ENCODE measurements around the gene ZNF805. TPM values are rescaled to one million over a fixed set of nuclear protein-coding genes. Genes with fewer than 3 reads are reported as not detected.

ZNF805 gene
- total RNA-seq, 1 experiment from 2014 or later = 12.9 TPM

DNA sequence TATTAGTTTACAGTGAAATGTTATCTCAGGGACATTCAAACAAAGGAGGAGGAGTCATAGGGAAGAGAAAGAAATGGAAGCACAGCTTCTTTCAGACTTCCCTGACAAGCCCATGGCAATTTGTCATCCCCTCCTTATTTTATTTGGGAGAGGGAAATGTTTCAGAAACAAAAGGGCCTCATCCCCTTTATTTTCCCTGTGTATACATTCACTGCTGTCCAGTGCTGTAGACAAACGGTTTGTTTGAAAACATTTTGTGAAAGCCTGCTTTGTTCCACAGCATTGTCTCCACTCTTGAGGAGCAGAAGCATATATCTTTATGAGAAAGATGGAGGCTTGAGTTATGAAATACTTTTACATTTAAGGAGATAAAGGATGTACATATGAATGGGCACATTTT is 52.1 kb downstream of the ZNF805 start:
- TF ChIP-seq EZH2phosphoT487 (IDR thresholded peaks at IDR 0.05; ENCODE audit: borderline replicate concordance, low read length) = no peak
- no peak for TF ChIP-seq EZH2 (IDR thresholded peaks at IDR 0.05; ENCODE audit: low read length, unreplicated experiment)
- TF ChIP-seq, protein P1, sequence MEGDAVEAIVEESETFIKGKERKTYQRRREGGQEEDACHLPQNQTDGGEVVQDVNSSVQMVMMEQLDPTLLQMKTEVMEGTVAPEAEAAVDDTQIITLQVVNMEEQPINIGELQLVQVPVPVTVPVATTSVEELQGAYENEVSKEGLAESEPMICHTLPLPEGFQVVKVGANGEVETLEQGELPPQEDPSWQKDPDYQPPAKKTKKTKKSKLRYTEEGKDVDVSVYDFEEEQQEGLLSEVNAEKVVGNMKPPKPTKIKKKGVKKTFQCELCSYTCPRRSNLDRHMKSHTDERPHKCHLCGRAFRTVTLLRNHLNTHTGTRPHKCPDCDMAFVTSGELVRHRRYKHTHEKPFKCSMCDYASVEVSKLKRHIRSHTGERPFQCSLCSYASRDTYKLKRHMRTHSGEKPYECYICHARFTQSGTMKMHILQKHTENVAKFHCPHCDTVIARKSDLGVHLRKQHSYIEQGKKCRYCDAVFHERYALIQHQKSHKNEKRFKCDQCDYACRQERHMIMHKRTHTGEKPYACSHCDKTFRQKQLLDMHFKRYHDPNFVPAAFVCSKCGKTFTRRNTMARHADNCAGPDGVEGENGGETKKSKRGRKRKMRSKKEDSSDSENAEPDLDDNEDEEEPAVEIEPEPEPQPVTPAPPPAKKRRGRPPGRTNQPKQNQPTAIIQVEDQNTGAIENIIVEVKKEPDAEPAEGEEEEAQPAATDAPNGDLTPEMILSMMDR (conservative IDR thresholded peaks at IDR 0.05; ENCODE audit: low read depth, low read length) = no peak
- Histone ChIP-seq H3K9ac (ENCODE audit: low read length) (no peak overlapping the region), H3K4me3 (ENCODE audit: low read length) (no peak overlapping the region), H3K79me2 (ENCODE audit: low read length) (peaks cover 94% of the 10 kb centered on the region), H3K4me1 (ENCODE audit: insufficient read depth, low read length) (no peaks in the 10 kb centered on the region), H3K27ac (ENCODE audit: low read length) (no peak overlapping the region), H3K36me3 (ENCODE audit: low read depth, low read length) (peaks cover 87% of the 10 kb centered on the region), H3K4me2 (ENCODE audit: low read length) (no peak overlapping the region), H3F3A (ENCODE audit: low read length, unreplicated experiment) (no peaks in the 10 kb centered on the region), H2AFZ (ENCODE audit: low read length) (no peak overlapping the region), H3K9me3 (ENCODE audit: low read length) (peaks cover 16% of the 10 kb centered on the region; the same call in 1 of the 2 replicates), H3K27me3 (ENCODE audit: low read length) (no peaks in the 10 kb centered on the region), H3K9me2 (replicated peaks; ENCODE audit: low read length) (no peaks in the 10 kb centered on the region), H4K20me1 (ENCODE audit: low read length) (peaks cover 30% of the 10 kb centered on the region)
- CTCF ChIA-PET = no interaction called here
- intact Hi-C loops (cut with micrococcal nuclease) = no loop called here
- no TSS peak for BruUV-seq (replicated peaks)
- ATAC-seq (no peak), DNase-seq (no peak)
- POLR2A ChIA-PET (ENCODE audit: unreplicated experiment) = no interaction called here

DNA sequence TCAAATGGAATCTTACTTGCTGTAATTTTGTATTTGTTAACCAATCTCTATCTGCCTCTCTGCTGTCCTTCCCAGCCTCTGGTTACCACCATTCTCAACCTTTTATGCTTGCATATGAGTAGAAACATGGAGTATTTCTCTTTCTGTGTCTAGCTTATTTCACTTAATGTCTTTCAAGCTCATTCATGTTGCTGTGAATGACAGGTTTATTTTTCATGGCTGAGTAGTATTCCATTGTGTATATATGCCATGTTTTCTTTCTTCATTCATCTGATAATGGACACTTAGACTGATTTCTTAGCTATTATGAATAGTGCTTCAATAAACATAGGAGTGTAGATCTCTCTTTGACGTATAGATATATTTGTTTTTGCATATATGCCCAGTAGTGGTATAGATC is 53.3 kb downstream of the ZNF805 start:
- Histone ChIP-seq H3K9me3 (ENCODE audit: low read length) (peaks cover 16% of the 10 kb centered on the region; the same call in 1 of the 2 replicates), H3K9me2 (replicated peaks; ENCODE audit: low read length) (no peaks in the 10 kb centered on the region), H3K79me2 (ENCODE audit: low read length) (peaks cover 93% of the 10 kb centered on the region), H3K36me3 (ENCODE audit: low read depth, low read length) (peaks cover 83% of the 10 kb centered on the region), H3K4me2 (ENCODE audit: low read length) (no peak overlapping the region), H3K27me3 (ENCODE audit: low read length) (no peaks in the 10 kb centered on the region), H3F3A (ENCODE audit: low read length, unreplicated experiment) (no peaks in the 10 kb centered on the region), H3K4me1 (ENCODE audit: insufficient read depth, low read length) (no peaks in the 10 kb centered on the region), H4K20me1 (ENCODE audit: low read length) (peaks cover 36% of the 10 kb centered on the region), H2AFZ (ENCODE audit: low read length) (no peak overlapping the region), H3K27ac (ENCODE audit: low read length) (no peak overlapping the region), H3K9ac (ENCODE audit: low read length) (no peak overlapping the region), H3K4me3 (ENCODE audit: low read length) (no peak overlapping the region)
- no TSS peak for BruUV-seq (replicated peaks)
- ATAC-seq (no peak), DNase-seq (no peak)
- ChIA-PET POLR2A (ENCODE audit: unreplicated experiment) (no interaction called here), CTCF (no interaction called here)
- intact Hi-C loops (cut with micrococcal nuclease) = no loop called here
- no peak for TF ChIP-seq EZH2phosphoT487 (IDR thresholded peaks at IDR 0.05; ENCODE audit: borderline replicate concordance, low read length)
- no peak for TF ChIP-seq EZH2 (IDR thresholded peaks at IDR 0.05; ENCODE audit: low read length, unreplicated experiment)
- TF ChIP-seq, protein P1 (conservative IDR thresholded peaks at IDR 0.05; ENCODE audit: low read depth, low read length) = no peak

DNA sequence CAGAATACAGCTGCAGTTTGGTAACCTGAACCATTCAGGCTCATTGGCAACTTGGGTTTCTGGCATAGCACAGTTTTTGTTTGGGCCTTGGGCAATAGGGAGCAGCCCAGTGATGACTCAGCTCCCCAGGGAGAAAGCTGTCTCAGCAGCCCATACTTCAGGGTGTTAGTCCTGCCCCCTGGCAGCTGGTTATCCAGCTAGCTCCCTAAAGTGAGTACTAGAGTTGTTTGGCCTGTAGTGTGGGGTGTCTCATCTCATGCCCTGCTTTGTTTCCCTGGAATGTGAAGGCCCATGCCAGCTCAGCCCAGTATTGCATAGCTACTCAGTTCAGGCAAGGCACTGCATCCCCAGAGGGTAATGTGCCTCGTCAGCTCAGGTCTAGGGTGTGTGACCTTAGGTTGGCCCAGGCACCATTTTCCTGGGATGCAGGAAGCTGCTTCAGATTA is 61.6 kb downstream of the ZNF805 start:
- ATAC-seq (peak; percentile 97), DNase-seq (peak; percentile 94)
- TF ChIP-seq, protein P1 (conservative IDR thresholded peaks at IDR 0.05; ENCODE audit: low read depth, low read length) = 0 out of 2 replicates have a peak, but pooled peaks have one; percentile 15
- no peak for TF ChIP-seq EZH2phosphoT487 (IDR thresholded peaks at IDR 0.05; ENCODE audit: borderline replicate concordance, low read length)
- BruUV-seq (replicated peaks) = no TSS peak
- no peaks in the 10 kb centered on the region for H3K9me3 ChIP-seq (ENCODE audit: low read length)
- 0 out of 2 replicates have a peak overlapping the region, but pooled peaks have one; percentile 5 for H3K4me2 ChIP-seq (ENCODE audit: low read length)
- no peaks in the 10 kb centered on the region for H3K27me3 ChIP-seq (ENCODE audit: low read length)
- H2AFZ ChIP-seq (ENCODE audit: low read length) = no peak overlapping the region
- no peak overlapping the region for H3K9ac ChIP-seq (ENCODE audit: low read length)
- CTCF ChIA-PET = no interaction called here
- peak overlapping the region; percentile 33 for H3K27ac ChIP-seq (ENCODE audit: low read length)
- no peaks in the 10 kb centered on the region for H3K9me2 ChIP-seq (replicated peaks; ENCODE audit: low read length)
- no peaks in the 10 kb centered on the region for H3F3A ChIP-seq (ENCODE audit: low read length, unreplicated experiment)
- peaks cover 37% of the 10 kb centered on the region for H3K36me3 ChIP-seq (ENCODE audit: low read depth, low read length)
- POLR2A ChIA-PET (ENCODE audit: unreplicated experiment) = no interaction called here
- peaks cover 26% of the 10 kb centered on the region for H3K4me1 ChIP-seq (ENCODE audit: insufficient read depth, low read length)
- no peak overlapping the region for H3K4me3 ChIP-seq (ENCODE audit: low read length)
- H3K79me2 ChIP-seq (ENCODE audit: low read length) = peaks cover 55% of the 10 kb centered on the region
- H4K20me1 ChIP-seq (ENCODE audit: low read length) = peaks cover 27% of the 10 kb centered on the region; the same call in 1 of the 2 replicates
- intact Hi-C loops (cut with micrococcal nuclease) = no loop called here
